Thymus (tissue), 11 donors: ENCODE results near the gene SLC24A3. TPM values are rescaled to one million over a fixed set of nuclear protein-coding genes. Genes with fewer than 3 reads are reported as not detected.

Experiments
- DNase-seq, 9 donors: peaks; one replicate each; pipeline ENCODE4 v3.0.0-alpha.2; 2013; ENCODE audit warnings: low spot score in 9 of 9, low read depth in 6 of 9, missing footprints in 1 of 9
- H3K27ac ChIP-seq, 2 donors: one replicate each; pipeline ENCODE4 v1.5.1; 2013; ENCODE audit warnings: control low read depth in 1 of 2, low read depth in 1 of 2, low read length in 1 of 2, mild to moderate bottlenecking in 1 of 2, moderate library complexity in 1 of 2
- H3K27me3 ChIP-seq, 2 donors: one replicate each; pipeline ENCODE4 v1.5.1; 2013; ENCODE audit warnings: low read length in 1 of 2; ENCODE audit not compliant: control insufficient read depth in 2 of 2, insufficient read depth in 1 of 2
- H3K36me3 ChIP-seq, 2 donors: one replicate each; pipeline ENCODE4 v1.5.1; 2013; ENCODE audit warnings: low read length in 1 of 2, mild to moderate bottlenecking in 1 of 2, moderate library complexity in 1 of 2; ENCODE audit not compliant: control insufficient read depth in 2 of 2, insufficient read depth in 2 of 2
- H3K4me1 ChIP-seq, 2 donors: one replicate each; pipeline ENCODE4 v1.5.1; 2013; ENCODE audit warnings: low read length in 2 of 2; ENCODE audit not compliant: control insufficient read depth in 2 of 2, insufficient read depth in 2 of 2
- H3K4me3 ChIP-seq, 2 donors: one replicate each; pipeline ENCODE4 v1.5.1; 2013; ENCODE audit warnings: low read length in 2 of 2, control low read depth in 1 of 2, mild to moderate bottlenecking in 1 of 2
- H3K9me3 ChIP-seq, 2 donors: one replicate each; pipeline ENCODE4 v1.5.1; 2013; ENCODE audit warnings: low read length in 1 of 2, mild to moderate bottlenecking in 1 of 2; ENCODE audit not compliant: control insufficient read depth in 2 of 2, insufficient read depth in 1 of 2
- WGBS: extraction: QIAGEN DNeasy Blood & Tissue Kit; methylation state at CpG from one replicate; pipeline ENCODE4 v1.1.7; 2013; 5-methylcytosine and 5-hydroxymethylcytosine counted together
- polyA plus RNA-seq: library from polyadenylated mRNA; stranded (reverse); fragments of 200-250 nt; gene quantifications from one replicate; pipeline ENCODE4 v1.2.3, GENCODE V29; 2013
- total RNA-seq: library from RNA; stranded (reverse); fragments of 120-200 nt; gene quantifications from one replicate; pipeline ENCODE4 v1.2.4, GENCODE V29; 2013
- donor health status: healthy.

The SLC24A3 gene
- total and polyA plus RNA-seq, 2 donors: 0.99 to 2.1 TPM

DNA sequence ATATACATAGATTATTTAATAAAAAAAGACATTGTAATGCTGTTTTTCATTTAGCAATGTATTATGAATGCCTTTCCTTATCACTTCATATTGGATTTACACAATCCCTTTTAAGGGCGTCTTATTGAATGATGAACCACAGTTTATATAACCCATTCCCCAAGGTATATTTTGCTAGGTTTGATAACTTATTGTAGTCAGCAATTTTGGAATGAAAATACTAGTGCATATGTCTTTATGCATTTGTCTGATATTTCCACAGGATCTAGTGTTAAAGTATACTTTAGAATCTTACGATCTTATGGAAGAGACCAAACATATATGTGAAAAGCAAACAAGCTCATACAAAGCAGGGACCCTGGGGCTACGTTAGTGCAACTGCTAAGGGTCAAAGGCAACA is 365.2 kb downstream of the SLC24A3 start:
- Histone ChIP-seq H3K9me3 (no peaks in the 10 kb centered on the region), H3K4me1 (no peaks in the 10 kb centered on the region), H3K27ac (no peak overlapping the region), H3K36me3 (no peaks in the 10 kb centered on the region), H3K27me3 (no peaks in the 10 kb centered on the region), H3K4me3 (no peak overlapping the region)
- 94% methylated on average over 3 of the region's 3 CpGs for WGBS
- DNase-seq: no peak

DNA sequence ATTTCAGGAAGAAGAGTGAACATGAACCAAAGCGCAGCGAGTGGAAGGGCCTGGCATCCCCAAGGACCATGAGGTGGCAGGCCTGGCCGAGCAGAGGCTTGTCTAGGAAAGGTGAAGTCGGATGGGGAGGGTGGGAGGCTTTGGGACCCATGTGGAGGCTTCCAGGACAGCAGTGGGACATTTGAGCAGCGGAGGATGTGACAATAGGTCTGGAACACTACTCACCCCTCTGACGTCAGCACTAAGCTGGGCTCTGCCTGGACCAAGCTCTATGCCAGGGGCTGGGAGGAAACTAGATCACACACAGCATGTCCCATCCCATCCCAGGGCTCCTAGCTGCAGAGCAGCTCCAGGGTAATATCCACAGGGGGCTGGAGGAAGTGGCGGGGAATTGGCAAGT is 370.3 kb downstream of the SLC24A3 start:
- Histone ChIP-seq H3K27ac (no peak overlapping the region), H3K27me3 (no peaks in the 10 kb centered on the region), H3K9me3 (no peaks in the 10 kb centered on the region), H3K4me3 (no peak overlapping the region), H3K4me1 (no peaks in the 10 kb centered on the region), H3K36me3 (no peaks in the 10 kb centered on the region)
- 91% methylated on average over 7 of the region's 7 CpGs for WGBS
- no peak for DNase-seq

DNA sequence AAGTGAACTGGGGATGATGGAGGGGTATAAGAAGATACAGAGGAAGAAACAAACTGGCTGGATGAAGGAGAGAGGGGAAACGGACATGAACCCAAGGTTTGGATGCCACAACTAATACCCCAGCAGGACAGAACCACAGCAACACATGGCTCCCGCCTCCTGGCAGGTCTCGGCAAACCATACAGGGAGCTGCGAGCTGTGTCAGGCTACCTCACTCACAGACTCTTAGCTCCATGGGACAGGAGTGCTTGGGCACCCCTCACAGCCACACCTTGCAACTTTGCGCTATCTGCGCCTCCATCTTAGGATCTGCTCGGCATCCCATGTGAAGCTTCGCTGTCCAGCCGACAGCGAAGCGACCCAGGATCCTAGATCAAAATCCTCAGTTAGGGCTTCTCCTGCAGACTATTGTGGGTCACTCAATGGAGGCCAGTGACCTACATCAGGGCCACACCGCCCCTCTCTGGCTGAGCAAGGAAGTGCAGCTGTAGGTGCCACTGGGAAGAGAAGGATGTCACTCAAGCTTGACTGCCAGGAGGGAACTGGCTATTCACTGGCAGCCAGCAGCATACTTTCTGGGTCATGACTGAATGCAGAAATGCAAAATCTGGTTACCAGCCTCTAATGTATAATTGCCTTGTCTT is 371.2 kb downstream of the SLC24A3 start:
- no peaks in the 10 kb centered on the region for H3K36me3 ChIP-seq
- 67% methylated on average over 12 of the region's 12 CpGs for WGBS
- H3K4me3 ChIP-seq: no peak overlapping the region
- DNase-seq: peak in 8 of 9 donors; percentile 8 to 60 (median 20)
- H3K27ac ChIP-seq: no peak overlapping the region
- H3K27me3 ChIP-seq: no peaks in the 10 kb centered on the region
- no peaks in the 10 kb centered on the region for H3K4me1 ChIP-seq
- H3K9me3 ChIP-seq: no peaks in the 10 kb centered on the region

DNA sequence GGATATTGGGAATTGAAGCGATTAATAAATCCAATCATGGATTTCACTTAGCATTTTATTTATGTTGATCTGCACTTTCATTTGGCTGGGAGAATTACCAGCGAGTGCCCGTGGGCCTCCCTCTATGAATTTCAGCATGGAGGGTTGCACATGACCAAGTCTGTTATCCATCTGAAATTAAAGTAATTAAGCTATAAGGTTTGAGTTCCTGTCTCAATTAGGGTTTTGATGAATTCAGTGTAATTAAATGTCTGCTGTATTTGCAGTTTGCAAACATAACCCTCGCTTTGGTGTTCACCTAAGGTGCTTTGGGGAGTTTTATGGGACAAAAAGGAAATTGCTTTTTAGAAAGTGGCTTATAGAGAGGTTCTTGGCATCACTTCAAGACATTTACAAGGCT is 375.8 kb downstream of the SLC24A3 start:
- Histone ChIP-seq H3K4me3 (no peak overlapping the region), H3K9me3 (no peaks in the 10 kb centered on the region), H3K27me3 (no peaks in the 10 kb centered on the region), H3K27ac (no peak overlapping the region), H3K36me3 (no peaks in the 10 kb centered on the region), H3K4me1 (no peaks in the 10 kb centered on the region)
- WGBS: 97% methylated on average over 4 of the region's 4 CpGs
- DNase-seq: no peak

DNA sequence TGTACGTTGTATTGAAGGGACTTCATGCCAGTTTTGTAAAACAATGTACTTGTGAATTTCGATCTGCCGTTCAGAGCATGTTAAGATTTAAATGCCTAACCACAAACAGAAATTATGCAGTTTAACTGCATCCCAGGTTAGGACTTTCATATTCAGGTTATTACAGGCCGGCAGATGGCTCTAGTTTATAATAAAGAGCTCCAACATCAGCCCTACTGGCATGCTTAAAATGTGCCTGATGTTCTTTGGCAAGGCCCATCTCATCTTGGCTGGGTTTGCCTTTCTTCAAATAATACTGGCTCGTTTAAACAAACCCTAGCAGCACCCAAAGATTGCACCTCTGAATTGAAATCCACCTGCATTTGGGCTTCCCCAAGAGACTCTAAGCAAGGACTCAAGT is 376.3 kb downstream of the SLC24A3 start:
- H3K27me3 ChIP-seq: no peaks in the 10 kb centered on the region
- no peak for DNase-seq
- H3K4me1 ChIP-seq: no peaks in the 10 kb centered on the region
- H3K9me3 ChIP-seq: no peaks in the 10 kb centered on the region
- no peak overlapping the region for H3K27ac ChIP-seq
- H3K36me3 ChIP-seq: no peaks in the 10 kb centered on the region
- H3K4me3 ChIP-seq: no peak overlapping the region
- 91% methylated on average over 5 of the region's 5 CpGs for WGBS

DNA sequence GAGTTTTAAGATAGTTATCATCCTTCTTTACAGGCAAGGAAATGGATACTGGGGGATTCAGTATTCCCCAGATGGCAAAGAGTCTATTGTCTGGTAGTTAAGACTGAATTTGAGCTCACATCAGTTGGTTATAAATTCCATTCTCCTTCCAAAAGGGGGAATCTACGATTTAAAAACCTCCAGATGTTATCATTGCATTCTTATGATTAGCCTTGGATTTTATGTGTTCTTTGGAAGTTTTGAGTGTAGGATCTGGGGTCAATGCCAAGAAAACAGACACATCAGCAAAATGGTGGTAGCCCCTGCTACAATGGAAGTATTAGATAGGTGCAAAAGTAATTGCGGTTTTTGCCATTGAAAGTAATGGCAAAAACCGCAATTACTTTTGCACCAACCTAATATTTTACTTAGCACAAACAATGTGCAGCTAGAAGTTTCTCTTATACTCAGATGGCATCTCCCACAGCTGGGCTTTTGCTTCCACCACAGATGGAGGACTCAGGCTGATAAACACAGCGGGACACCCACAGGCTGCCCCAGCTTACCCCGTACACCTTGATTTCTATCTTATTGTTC is 377.4 kb downstream of the SLC24A3 start:
- no peak overlapping the region for H3K27ac ChIP-seq
- DNase-seq: no peak
- H3K4me1 ChIP-seq: no peaks in the 10 kb centered on the region
- H3K4me3 ChIP-seq: no peak overlapping the region
- no peaks in the 10 kb centered on the region for H3K27me3 ChIP-seq
- H3K36me3 ChIP-seq: no peaks in the 10 kb centered on the region
- WGBS: 87% methylated on average over 5 of the region's 5 CpGs
- no peaks in the 10 kb centered on the region for H3K9me3 ChIP-seq

GRCh38 chr20:19590382-19590781 is 377.9 kb downstream of the SLC24A3 start:
- Histone ChIP-seq H3K4me1 (no peaks in the 10 kb centered on the region), H3K4me3 (no peak overlapping the region), H3K9me3 (no peaks in the 10 kb centered on the region), H3K36me3 (no peaks in the 10 kb centered on the region), H3K27ac (no peak overlapping the region), H3K27me3 (no peaks in the 10 kb centered on the region)
- DNase-seq: no peak
- WGBS: 96% methylated on average over 3 of the region's 3 CpGs

- Histone ChIP-seq H3K4me1 (no peaks in the 10 kb centered on the region), H3K27ac (no peak overlapping the region), H3K36me3 (no peaks in the 10 kb centered on the region), H3K9me3 (no peaks in the 10 kb centered on the region), H3K27me3 (no peaks in the 10 kb centered on the region), H3K4me3 (no peak overlapping the region)
- no peak for DNase-seq
- WGBS: 98% methylated on average over 7 of the region's 7 CpGs
Observed at GRCh38 chr20:19593762-19594161, 381.3 kb downstream of the SLC24A3 start.

- Histone ChIP-seq H3K9me3 (no peaks in the 10 kb centered on the region), H3K27me3 (no peaks in the 10 kb centered on the region), H3K4me3 (no peak overlapping the region), H3K4me1 (no peaks in the 10 kb centered on the region), H3K27ac (no peak overlapping the region), H3K36me3 (no peaks in the 10 kb centered on the region)
- WGBS: 95% methylated on average over 4 of the region's 4 CpGs
- DNase-seq: no peak
Observed at GRCh38 chr20:19594896-19595295, 382.5 kb downstream of the SLC24A3 start.
